Superior temporal gyrus (tissue), 1 donor: ENCODE data around the gene LITAFD.
A peak's percentile ranks its signal among the peaks of the same experiment; 100 is the strongest.

Experiments
- DNase-seq: peaks from one replicate; pipeline ENCODE4 v3.0.0-alpha.2; 2016; ENCODE audit errors: extremely low spot score

The LITAFD gene

DNA sequence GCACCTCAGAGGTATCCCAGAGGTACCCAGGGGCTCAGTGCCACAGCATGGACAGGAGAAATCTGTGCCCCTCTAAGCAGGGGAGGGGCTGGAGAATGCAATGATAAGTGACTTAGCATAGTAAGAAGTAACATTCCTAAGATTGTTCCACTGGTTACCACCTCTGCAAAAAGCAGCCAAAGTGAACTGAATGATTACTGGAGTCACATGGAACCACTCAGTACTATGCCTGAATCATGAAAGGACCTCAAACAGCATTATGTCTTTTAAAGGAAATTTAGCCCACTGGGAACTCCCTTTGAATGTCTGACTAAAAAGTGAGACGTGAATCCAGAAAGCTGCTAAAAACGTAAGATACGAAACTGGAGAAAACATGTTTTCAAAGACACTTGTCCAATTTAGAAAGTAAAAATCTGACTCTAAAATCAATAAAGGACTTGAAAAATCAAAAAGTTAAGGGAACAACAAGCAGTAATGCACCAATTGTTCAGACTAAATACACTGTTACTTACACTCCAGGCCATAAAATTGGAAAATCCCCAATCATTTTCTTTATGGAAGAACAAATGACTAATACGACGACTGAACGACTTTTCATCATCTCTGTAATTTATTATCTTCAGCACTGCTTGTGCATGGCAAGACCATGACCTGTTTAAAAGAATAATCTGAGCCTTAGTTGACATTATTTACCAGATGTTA, 38.6 kb downstream of the LITAFD start:
- DNase-seq: no peak

DNA sequence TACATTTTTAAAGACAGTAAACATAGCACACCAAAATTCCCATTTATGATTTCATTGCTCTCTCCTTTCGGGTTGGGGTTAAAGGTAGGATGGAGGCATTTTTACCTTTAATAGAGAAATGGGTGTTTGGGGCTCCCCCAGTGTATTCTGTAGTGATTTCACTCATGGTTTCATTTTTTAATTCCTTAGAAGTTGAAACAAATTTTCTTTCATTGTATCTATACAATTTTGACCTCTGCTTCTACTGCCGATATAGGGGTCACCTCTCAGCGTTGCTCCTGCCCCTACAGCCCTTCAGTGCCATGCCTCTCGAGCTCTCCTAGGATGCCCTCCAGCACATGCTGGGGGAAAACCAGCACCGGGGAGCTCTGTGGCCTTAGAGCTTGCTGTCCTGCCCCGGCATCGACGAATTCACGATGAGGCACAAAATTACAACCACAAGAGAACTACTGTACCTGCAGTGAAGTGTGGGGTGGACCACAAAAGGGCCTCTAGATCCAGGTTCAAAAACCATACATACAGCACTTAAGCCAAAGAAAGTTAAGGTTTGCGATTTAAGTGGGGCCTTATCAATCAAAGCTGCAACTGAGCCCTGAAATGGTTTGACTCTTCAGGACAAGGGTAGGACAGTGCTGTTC, 39.3 kb downstream of the LITAFD start:
- DNase-seq: no peak

DNA sequence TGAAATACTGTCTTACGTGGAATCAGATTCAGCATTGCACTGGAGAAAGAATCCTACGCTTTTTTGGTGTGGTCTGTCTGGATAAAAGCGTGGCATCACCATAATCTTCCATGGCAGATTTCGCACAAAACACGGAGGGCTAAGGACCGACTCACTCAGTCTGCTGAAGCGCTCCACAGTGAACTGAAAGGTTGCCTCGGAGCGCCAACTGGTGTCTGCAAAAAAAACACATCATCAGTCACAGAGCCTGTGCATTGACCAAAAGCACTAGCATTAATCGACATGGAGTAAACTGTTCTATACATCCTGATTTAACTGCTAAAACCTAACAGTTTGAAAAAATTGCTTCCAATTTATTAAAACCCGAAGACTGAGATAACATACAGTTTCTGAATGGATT, 41.0 kb downstream of the LITAFD start:
- DNase-seq: peak; percentile 51

DNA sequence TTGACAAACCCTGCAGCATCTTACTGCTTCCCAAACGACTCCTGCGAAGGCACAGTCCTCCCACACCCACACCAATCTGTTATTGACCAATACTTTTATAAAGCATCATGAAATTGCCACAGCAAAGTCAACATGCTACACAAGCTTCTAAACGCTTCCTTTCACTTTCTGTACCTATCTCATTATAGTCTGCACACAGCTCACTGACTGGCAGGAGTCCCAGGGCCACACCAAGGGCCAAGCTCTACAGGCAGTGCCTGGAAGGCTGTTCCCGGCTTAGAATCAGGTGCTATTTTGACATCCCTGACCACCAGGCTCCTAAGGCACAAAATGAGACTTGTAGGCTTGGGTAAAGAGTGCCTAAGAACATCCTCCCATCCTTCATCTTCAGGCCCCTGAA, 42.1 kb downstream of the LITAFD start:
- no peak for DNase-seq

DNA sequence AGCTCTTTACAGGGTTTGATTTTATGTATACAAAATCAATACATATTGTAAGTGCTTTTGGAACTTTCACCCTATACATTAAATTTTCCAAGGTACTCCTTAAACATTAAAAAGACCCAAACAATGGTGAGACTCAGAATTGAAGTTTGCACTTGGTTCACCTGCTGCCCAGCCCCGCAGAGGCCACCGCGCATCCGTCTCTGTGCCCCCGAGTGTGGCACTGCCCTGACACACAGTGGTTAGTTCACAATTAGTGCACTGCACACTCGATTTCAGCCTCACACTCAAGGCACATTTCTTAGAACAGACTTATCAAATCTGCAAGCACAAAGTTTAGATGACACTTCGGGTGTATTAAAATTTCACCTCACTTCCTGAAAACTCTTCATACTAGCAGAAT, 43.3 kb downstream of the LITAFD start:
- no peak for DNase-seq

DNA sequence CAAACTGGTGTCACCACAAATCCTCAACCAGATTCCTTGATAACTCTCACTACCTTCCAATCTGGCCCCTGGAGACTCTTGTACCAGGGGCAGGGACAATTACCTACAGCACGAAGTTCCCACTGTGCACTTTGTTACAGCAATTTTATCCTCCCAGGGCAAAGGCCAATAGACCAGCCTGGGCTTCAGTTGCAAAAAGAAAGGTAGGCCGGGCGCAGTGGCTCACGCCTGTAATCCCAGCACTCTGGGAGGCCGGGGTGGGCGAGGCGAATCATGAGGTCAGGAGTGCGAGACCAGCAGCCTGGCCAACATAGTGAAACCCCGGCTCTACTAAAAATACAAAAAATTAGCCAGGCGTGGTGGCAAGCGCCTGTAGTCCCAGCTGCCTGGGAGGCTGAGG, 44.7 kb downstream of the LITAFD start:
- DNase-seq: no peak

DNA sequence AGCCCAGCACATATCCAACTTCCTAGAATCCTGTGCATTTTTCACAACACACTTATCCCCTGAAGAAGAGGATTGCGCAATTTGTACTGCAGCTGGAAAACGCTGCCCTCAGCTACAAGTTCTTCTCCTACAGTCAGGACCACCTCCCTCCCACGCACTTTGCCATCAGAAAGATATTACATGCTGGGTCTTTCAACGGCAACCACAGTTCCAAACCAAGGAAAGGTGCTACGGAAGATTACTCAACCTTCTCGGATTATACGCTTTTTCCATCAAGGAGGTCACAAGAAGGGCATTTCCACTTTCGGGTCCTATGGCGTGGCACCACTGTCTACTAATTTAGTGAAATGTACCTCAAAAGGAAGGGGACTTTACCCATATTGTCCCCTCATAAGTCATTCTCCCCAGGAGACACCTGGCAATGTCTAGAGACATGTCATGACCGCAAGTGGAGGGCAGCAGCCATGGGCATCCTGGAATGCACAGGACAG, 46.4 kb downstream of the LITAFD start:
- DNase-seq: no peak

DNA sequence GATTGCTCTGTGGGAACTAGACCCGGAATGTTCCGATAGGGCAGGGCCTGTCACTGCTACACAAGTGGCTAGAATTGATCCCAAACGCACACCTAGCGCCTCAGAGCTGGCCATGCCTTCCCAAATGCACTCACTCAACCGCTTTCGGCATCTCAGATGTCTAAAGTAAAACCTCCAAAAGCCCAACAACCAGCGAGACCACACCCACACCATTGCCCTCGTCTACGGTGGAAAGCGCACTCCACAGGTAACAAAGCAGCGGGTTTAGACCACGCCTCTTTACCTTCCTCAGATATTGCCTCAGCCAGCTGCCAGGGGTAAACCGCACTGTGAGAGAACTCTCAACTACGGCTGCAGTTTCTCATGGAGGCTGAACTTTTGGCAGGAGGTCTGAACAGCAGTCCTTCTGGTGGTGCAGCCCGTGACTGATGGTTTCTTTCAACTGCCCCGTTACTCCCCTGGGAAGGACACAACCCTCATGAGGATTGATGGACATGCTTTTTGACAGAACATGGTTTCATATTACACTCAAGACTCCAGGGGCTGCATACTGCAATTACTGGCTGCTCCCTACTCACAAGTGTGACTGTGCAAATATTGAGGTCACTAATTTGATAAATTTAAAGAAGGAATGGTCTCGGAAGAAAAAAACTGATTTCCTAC, 47.1 kb downstream of the LITAFD start:
- DNase-seq: no peak

GRCh38 chr16:8931859-8932258, 49.7 kb downstream of the LITAFD start:
- no peak for DNase-seq

- DNase-seq: no peak
Measured at GRCh38 chr16:8934601-8935000, 52.5 kb downstream of the LITAFD start.
